Keratinocyte (primary cell): ENCODE results near the gene ITGB4. TPM values are rescaled to one million over a fixed set of nuclear protein-coding genes. Genes with fewer than 3 reads are reported as not detected.
A peak's percentile ranks its signal among the peaks of the same experiment; 100 is the strongest.

Experiments
- DNase-seq: peaks from one replicate; pipeline ENCODE4 v3.0.0-alpha.2; 2011; ENCODE audit warnings: low read depth, missing footprints, low spot score
- FAIRE-seq: peaks from 2 replicates; lab custom pipeline; 2011; peaks lifted over from hg19 to GRCh38; lab: Jason Lieb, UNC
- H2AFZ ChIP-seq: 2 replicates; pipeline ENCODE4 v1.6.0; 2012; ENCODE audit warnings: low read length, control low read depth, inconsistent platforms; ENCODE audit not compliant: control insufficient read depth
- H3K27ac ChIP-seq: 2 replicates; pipeline ENCODE4 v1.5.1; 2011; ENCODE audit warnings: low read length; ENCODE audit not compliant: control insufficient read depth, insufficient read depth
- H3K27me3 ChIP-seq: 3 replicates; pipeline ENCODE4 v1.6.0; 2011; ENCODE audit warnings: low read length; ENCODE audit not compliant: control insufficient read depth, insufficient read depth; ENCODE audit errors: extremely low read depth
- H3K36me3 ChIP-seq, 2 experiments: 2 replicates in 1 of 2; 3 replicates in 1 of 2; pipeline ENCODE4 v1.5.1; 2011; ENCODE audit warnings: low read length in 2 of 2, mild to moderate bottlenecking in 1 of 2; ENCODE audit not compliant: control insufficient read depth in 2 of 2, insufficient read depth in 2 of 2; ENCODE audit errors: extremely low read depth in 1 of 2
- H3K4me1 ChIP-seq: 3 replicates; pipeline ENCODE4 v1.5.1; 2011; ENCODE audit warnings: low read length; ENCODE audit not compliant: control insufficient read depth, insufficient read depth; ENCODE audit errors: extremely low read depth
- H3K4me2 ChIP-seq: 3 replicates; pipeline ENCODE4 v1.6.0; 2011; ENCODE audit warnings: low read depth, low read length; ENCODE audit not compliant: control insufficient read depth, insufficient read depth; ENCODE audit errors: extremely low read depth
- H3K4me3 ChIP-seq, 3 experiments: fragments of 200-600 bp in 1 of 3; sonication (generic) in 1 of 3; 2 replicates in 2 of 3; 3 replicates in 1 of 3; pipeline ENCODE4 v1.5.1; 2011 to 2016; ENCODE audit warnings: low read length in 3 of 3, mild to moderate bottlenecking in 3 of 3, control low read depth in 2 of 3, inconsistent platforms in 1 of 3, low read depth in 1 of 3, mixed read lengths in 1 of 3, mixed run types in 1 of 3, moderate library complexity in 1 of 3; ENCODE audit not compliant: control insufficient read depth in 2 of 3, insufficient read depth in 2 of 3; ENCODE audit errors: extremely low read depth in 1 of 3
- H3K79me2 ChIP-seq: 2 replicates; pipeline ENCODE4 v1.6.0; 2012; ENCODE audit warnings: low read length; ENCODE audit not compliant: control insufficient read depth, insufficient read depth
- H3K9ac ChIP-seq: 3 replicates; pipeline ENCODE4 v1.6.0; 2011; ENCODE audit warnings: low read length; ENCODE audit not compliant: control insufficient read depth, insufficient read depth; ENCODE audit errors: extremely low read depth
- H3K9me1 ChIP-seq: 3 replicates; pipeline ENCODE4 v1.6.0; 2011; ENCODE audit warnings: low read length; ENCODE audit not compliant: control insufficient read depth, insufficient read depth; ENCODE audit errors: extremely low read depth
- H3K9me3 ChIP-seq: 2 replicates; pipeline ENCODE4 v1.5.1; 2012; ENCODE audit warnings: low read depth, low read length; ENCODE audit not compliant: control insufficient read depth
- H4K20me1 ChIP-seq: 3 replicates; pipeline ENCODE4 v1.6.0; 2011; ENCODE audit warnings: low read length; ENCODE audit not compliant: control insufficient read depth, insufficient read depth; ENCODE audit errors: extremely low read depth
- EZH2 ChIP-seq: IDR thresholded peaks from one replicate; pipeline ENCODE4 v1.6.1; 2012; ENCODE audit warnings: inconsistent platforms, mild to moderate bottlenecking, low read length, moderate library complexity
- dilution Hi-C: fragments of 300-500 bp; cut with MboI; formaldehyde crosslinking; loops from one replicate; pipeline ENCODE4 v1.7.0; 2020; ENCODE audit warnings: low sequenced_read_pairs; ENCODE audit not compliant: extremely low pct_ligation_motif_present
- polyA plus RNA-seq, 5 experiments: library from polyadenylated mRNA; depleted of rRNA in 3 of 5; stranded (reverse) in 3 of 5; stranded (forward) in 1 of 5; unstranded in 1 of 5; fragments of >200 nt; gene quantifications; 1 replicate in 1 of 5; 2 replicates in 3 of 5; 3 replicates in 1 of 5; pipeline versions ENCODE4 v1.2.1 to v1.2.3, GENCODE V29; 2011 to 2012; ENCODE audit warnings: missing spikeins in 2 of 5, low read depth in 1 of 5, low replicate concordance in 1 of 5
- TF ChIP-seq, protein P1 (sequence below), 3 experiments: IDR thresholded peaks in 1 of 3; conservative IDR thresholded peaks in 1 of 3; optimal IDR thresholded peaks in 1 of 3; 2 replicates in 2 of 3; 3 replicates in 1 of 3; pipeline versions ENCODE3 to v1.5.1; 2011; ENCODE audit warnings: low read length in 3 of 3, mild to moderate bottlenecking in 3 of 3, moderate library complexity in 2 of 3, control low read depth in 1 of 3, inconsistent platforms in 1 of 3; ENCODE audit not compliant: insufficient read depth in 2 of 3; ENCODE audit errors: extremely low read depth in 1 of 3

The ITGB4 gene
- polyA plus RNA-seq, 1 donor (not counting 4 experiments of a cell fraction or from before 2014, with no cell fraction given), result 761 TPM

DNA sequence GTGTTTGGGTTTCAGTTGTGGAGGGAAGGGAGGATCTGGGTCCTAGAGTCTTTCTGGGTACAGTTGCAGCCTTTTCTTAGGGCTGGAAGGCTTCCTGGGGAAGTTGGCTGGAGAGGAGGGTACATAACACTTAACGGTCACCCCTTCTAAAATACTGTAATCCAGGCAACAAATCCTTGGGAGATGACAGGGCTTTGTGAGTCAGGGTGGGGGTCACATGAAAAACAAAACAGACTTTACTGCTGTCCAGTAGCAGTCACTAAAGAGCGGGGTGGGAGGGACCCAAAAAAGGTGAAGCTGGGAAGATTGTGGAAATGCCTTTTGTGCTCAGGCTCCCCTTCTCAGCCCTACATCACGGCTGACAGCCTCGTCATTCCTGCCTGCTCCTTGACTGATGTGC is 47.8 kb upstream of the ITGB4 start:
- H3K9me1 ChIP-seq, result no peaks in the 10 kb centered on the region
- no peak for TF ChIP-seq EZH2
- TF ChIP-seq, protein P1, sequence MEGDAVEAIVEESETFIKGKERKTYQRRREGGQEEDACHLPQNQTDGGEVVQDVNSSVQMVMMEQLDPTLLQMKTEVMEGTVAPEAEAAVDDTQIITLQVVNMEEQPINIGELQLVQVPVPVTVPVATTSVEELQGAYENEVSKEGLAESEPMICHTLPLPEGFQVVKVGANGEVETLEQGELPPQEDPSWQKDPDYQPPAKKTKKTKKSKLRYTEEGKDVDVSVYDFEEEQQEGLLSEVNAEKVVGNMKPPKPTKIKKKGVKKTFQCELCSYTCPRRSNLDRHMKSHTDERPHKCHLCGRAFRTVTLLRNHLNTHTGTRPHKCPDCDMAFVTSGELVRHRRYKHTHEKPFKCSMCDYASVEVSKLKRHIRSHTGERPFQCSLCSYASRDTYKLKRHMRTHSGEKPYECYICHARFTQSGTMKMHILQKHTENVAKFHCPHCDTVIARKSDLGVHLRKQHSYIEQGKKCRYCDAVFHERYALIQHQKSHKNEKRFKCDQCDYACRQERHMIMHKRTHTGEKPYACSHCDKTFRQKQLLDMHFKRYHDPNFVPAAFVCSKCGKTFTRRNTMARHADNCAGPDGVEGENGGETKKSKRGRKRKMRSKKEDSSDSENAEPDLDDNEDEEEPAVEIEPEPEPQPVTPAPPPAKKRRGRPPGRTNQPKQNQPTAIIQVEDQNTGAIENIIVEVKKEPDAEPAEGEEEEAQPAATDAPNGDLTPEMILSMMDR (optimal IDR thresholded peaks at IDR 0.05 in 1 of 3, IDR thresholded peaks at IDR 0.05 in 1 of 3, conservative IDR thresholded peaks at IDR 0.05 in 1 of 3; ENCODE audit: extremely low read depth in 1 of 3, insufficient read depth in 2 of 3, low read length in 3 of 3), result no peak
- peaks cover 4% of the 10 kb centered on the region for H4K20me1 ChIP-seq
- H3K27me3 ChIP-seq, result no peaks in the 10 kb centered on the region
- no peaks in the 10 kb centered on the region for H3K9me3 ChIP-seq
- peaks cover 25 to 35% of the 10 kb centered on the region in 2 experiments for H3K36me3 ChIP-seq
- FAIRE-seq (peak; percentile 59), DNase-seq (no peak)
- no peak overlapping the region for H2AFZ ChIP-seq
- H3K79me2 ChIP-seq, result peaks cover 87% of the 10 kb centered on the region
- H3K9ac ChIP-seq, result peak overlapping the region; percentile 45
- peaks cover 3% of the 10 kb centered on the region for H3K4me1 ChIP-seq
- H3K27ac ChIP-seq, result peak overlapping the region; percentile 45
- dilution Hi-C loops, result loop anchor here (10.0 kb wide), 1 partner anchor 51 kb away; the partner anchor contains the start of gene ITGB4
- no peak overlapping the region for H3K4me2 ChIP-seq
- no peak overlapping the region for H3K4me3 ChIP-seq

DNA sequence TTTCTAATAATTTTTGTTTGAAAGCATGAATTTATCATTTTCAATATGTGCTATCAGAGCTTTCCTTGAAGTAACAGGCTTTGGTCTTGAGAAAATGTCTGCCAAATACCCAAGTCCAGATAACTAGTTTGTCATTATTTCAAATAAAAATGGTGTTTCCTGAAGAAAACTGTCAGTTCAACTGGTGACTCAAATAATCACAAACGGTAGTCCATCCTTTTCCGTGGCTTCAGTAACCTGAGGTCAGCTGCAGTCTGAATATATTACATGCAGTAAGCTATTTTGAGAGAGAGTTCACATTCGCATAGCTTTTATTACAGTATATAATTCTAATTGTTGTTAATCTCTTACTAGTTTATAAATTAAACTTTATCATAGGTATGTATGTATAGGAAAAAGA is 44.8 kb upstream of the ITGB4 start:
- Histone ChIP-seq H3K36me3 (peaks cover 22 to 31% of the 10 kb centered on the region in 2 experiments), H3K27me3 (no peaks in the 10 kb centered on the region), H3K4me3 (no peak overlapping the region), H2AFZ (no peak overlapping the region), H3K9me1 (no peaks in the 10 kb centered on the region), H4K20me1 (no peaks in the 10 kb centered on the region), H3K27ac (no peak overlapping the region), H3K79me2 (peaks cover 81% of the 10 kb centered on the region), H3K9me3 (no peaks in the 10 kb centered on the region), H3K4me2 (no peak overlapping the region), H3K4me1 (peaks cover 27% of the 10 kb centered on the region), H3K9ac (no peak overlapping the region)
- TF ChIP-seq, protein P1 (optimal IDR thresholded peaks at IDR 0.05 in 1 of 3, IDR thresholded peaks at IDR 0.05 in 1 of 3, conservative IDR thresholded peaks at IDR 0.05 in 1 of 3; ENCODE audit: extremely low read depth in 1 of 3, insufficient read depth in 2 of 3, low read length in 3 of 3), result no peak
- no peak for TF ChIP-seq EZH2
- dilution Hi-C loops, result loop anchor here (10.0 kb wide), 1 partner anchor 48 kb away; the partner anchor contains the start of gene ITGB4
- DNase-seq (no peak), FAIRE-seq (no peak)
